ENCODE results near the gene LSAMP.

LSAMP gene

GRCh38 chr3:115913069-115913686 lies 532.1 kb downstream of the LSAMP start:
- DNase-seq (ENCODE audit: low read depth in 1 of 2, low spot score in 1 of 2), result no peak

GRCh38 chr3:115912372-115912771 lies 532.9 kb downstream of the LSAMP start:
- no peak for DNase-seq (ENCODE audit: low read depth in 1 of 2, low spot score in 1 of 2)

GRCh38 chr3:115905871-115906270 lies 539.4 kb downstream of the LSAMP start:
- no peak for DNase-seq (ENCODE audit: low read depth in 1 of 2, low spot score in 1 of 2)

- no peak for DNase-seq (ENCODE audit: low read depth in 1 of 2, low spot score in 1 of 2)
Observed at GRCh38 chr3:115903843-115904242, 541.4 kb downstream of the LSAMP start.

GRCh38 chr3:115901008-115901407 lies 544.3 kb downstream of the LSAMP start:
- DNase-seq (ENCODE audit: low read depth in 1 of 2, low spot score in 1 of 2), result no peak

- DNase-seq (ENCODE audit: low read depth in 1 of 2, low spot score in 1 of 2), result no peak
Observed at GRCh38 chr3:115899535-115899934, 545.8 kb downstream of the LSAMP start.

- DNase-seq (ENCODE audit: low read depth in 1 of 2, low spot score in 1 of 2), result no peak
Observed at GRCh38 chr3:115898656-115899410, 546.5 kb downstream of the LSAMP start.

- DNase-seq (ENCODE audit: low read depth in 1 of 2, low spot score in 1 of 2), result no peak
Observed at GRCh38 chr3:115891006-115891636, 554.2 kb downstream of the LSAMP start.

- DNase-seq (ENCODE audit: low read depth in 1 of 2, low spot score in 1 of 2), result no peak
Observed at GRCh38 chr3:115890579-115890978, 554.7 kb downstream of the LSAMP start.

- no peak for DNase-seq (ENCODE audit: low read depth in 1 of 2, low spot score in 1 of 2)
Observed at GRCh38 chr3:115885621-115886020, 559.7 kb downstream of the LSAMP start.

GRCh38 chr3:115877615-115877899 lies 567.7 kb downstream of the LSAMP start:
- no peak for DNase-seq (ENCODE audit: low read depth in 1 of 2, low spot score in 1 of 2)

- DNase-seq (ENCODE audit: low read depth in 1 of 2, low spot score in 1 of 2), result no peak
Observed at GRCh38 chr3:115876876-115877614, 568.2 kb downstream of the LSAMP start.

GRCh38 chr3:115875460-115875859 lies 569.8 kb downstream of the LSAMP start:
- DNase-seq (ENCODE audit: low read depth in 1 of 2, low spot score in 1 of 2), result no peak

GRCh38 chr3:115871735-115872134 lies 573.6 kb downstream of the LSAMP start:
- DNase-seq (ENCODE audit: low read depth in 1 of 2, low spot score in 1 of 2), result no peak

- DNase-seq (ENCODE audit: low read depth in 1 of 2, low spot score in 1 of 2), result no peak
Observed at GRCh38 chr3:115864911-115865310, 580.4 kb downstream of the LSAMP start.

GRCh38 chr3:115862849-115863248 lies 582.4 kb downstream of the LSAMP start:
- DNase-seq (ENCODE audit: low read depth in 1 of 2, low spot score in 1 of 2), result no peak

GRCh38 chr3:115862099-115862498 lies 583.2 kb downstream of the LSAMP start:
- DNase-seq (ENCODE audit: low read depth in 1 of 2, low spot score in 1 of 2), result no peak

GRCh38 chr3:115861166-115861733 lies 584.0 kb downstream of the LSAMP start:
- DNase-seq (ENCODE audit: low read depth in 1 of 2, low spot score in 1 of 2), result no peak

- no peak for DNase-seq (ENCODE audit: low read depth in 1 of 2, low spot score in 1 of 2)
Observed at GRCh38 chr3:115860766-115861165, 584.5 kb downstream of the LSAMP start.

GRCh38 chr3:115859002-115859807 lies 586.1 kb downstream of the LSAMP start:
- no peak for DNase-seq (ENCODE audit: low read depth in 1 of 2, low spot score in 1 of 2)

Data from activated T-helper 1 cell treated with anti-CD3 and anti-CD28 coated beads, Interleukin-2, amount 50 U/mL, for 16 hours (primary cell).